Mesothelial cell of epicardium (in vitro differentiated cells): Measurements from ENCODE around the gene GCNT3. TPM values are rescaled to one million over a fixed set of nuclear protein-coding genes. Genes with fewer than 3 reads are reported as not detected.

ENCODE experiments used
- DNase-seq, 2 experiments: peaks; one replicate each; pipeline ENCODE4 v3.0.0; 2021; ENCODE audit warnings: low spot score in 2 of 2; ENCODE audit not compliant: unreplicated experiment in 2 of 2
- H3K27ac Mint-ChIP-seq: 2 replicates; pipeline ENCODE4 v1.8.0; 2021; ENCODE audit warnings: mixed read lengths
- H3K27me3 Mint-ChIP-seq: 2 replicates; pipeline ENCODE4 v1.8.0; 2021; ENCODE audit warnings: low read depth, mixed read lengths
- H3K36me3 Mint-ChIP-seq: 2 replicates; pipeline ENCODE4 v1.8.0; 2021; ENCODE audit warnings: mixed read lengths
- H3K4me1 Mint-ChIP-seq: 2 replicates; pipeline ENCODE4 v1.8.0; 2021; ENCODE audit warnings: mixed read lengths
- H3K4me3 Mint-ChIP-seq: 2 replicates; pipeline ENCODE4 v1.8.0; 2021; ENCODE audit warnings: mild to moderate bottlenecking, moderate library complexity, mixed read lengths
- H3K9me3 Mint-ChIP-seq: 2 replicates; pipeline ENCODE4 v1.8.0; 2021; ENCODE audit warnings: mixed read lengths
- total RNA-seq: library from RNA; stranded (reverse); gene quantifications from 3 replicates; pipeline ENCODE4 v1.2.1, GENCODE V29; 2021
- TF ChIP-seq, protein P1 (sequence below): fragments of 200-600 bp; sonication (generic); IDR thresholded peaks from one replicate; pipeline ENCODE4 v1.5.0; 2021; ENCODE audit warnings: antibody characterized with exemption; ENCODE audit not compliant: unreplicated experiment

The GCNT3 gene
- total RNA-seq, 1 donor from 2014 or later, result not detected

DNA sequence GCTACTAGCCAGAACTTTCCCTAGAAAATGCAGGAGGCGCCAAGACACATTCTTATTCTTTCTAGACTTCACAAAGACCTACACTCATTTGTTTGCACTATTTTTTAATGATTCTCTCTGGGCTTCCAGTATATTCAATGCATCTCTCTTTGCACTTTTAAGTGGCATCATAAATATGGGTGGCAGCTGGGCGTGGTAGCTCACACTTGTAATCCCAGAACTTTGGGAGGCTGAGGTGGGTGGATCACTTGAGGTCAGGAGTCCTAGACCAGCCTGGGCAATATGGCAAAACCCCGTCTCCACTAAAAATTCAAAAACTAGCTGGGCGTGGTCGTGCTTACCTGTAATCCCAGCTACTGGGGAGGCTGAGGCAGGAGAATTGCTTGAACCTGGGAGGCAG is 5.6 kb upstream of the GCNT3 start:
- TF ChIP-seq, protein P1, sequence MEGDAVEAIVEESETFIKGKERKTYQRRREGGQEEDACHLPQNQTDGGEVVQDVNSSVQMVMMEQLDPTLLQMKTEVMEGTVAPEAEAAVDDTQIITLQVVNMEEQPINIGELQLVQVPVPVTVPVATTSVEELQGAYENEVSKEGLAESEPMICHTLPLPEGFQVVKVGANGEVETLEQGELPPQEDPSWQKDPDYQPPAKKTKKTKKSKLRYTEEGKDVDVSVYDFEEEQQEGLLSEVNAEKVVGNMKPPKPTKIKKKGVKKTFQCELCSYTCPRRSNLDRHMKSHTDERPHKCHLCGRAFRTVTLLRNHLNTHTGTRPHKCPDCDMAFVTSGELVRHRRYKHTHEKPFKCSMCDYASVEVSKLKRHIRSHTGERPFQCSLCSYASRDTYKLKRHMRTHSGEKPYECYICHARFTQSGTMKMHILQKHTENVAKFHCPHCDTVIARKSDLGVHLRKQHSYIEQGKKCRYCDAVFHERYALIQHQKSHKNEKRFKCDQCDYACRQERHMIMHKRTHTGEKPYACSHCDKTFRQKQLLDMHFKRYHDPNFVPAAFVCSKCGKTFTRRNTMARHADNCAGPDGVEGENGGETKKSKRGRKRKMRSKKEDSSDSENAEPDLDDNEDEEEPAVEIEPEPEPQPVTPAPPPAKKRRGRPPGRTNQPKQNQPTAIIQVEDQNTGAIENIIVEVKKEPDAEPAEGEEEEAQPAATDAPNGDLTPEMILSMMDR, result no peak
- Mint-ChIP-seq H3K4me1 (no peaks in the 10 kb centered on the region), H3K9me3 (peaks cover 31% of the 10 kb centered on the region), H3K27ac (no peak overlapping the region), H3K27me3 (peaks cover 15% of the 10 kb centered on the region), H3K36me3 (no peaks in the 10 kb centered on the region), H3K4me3 (no peak overlapping the region)
- no peak for DNase-seq

DNA sequence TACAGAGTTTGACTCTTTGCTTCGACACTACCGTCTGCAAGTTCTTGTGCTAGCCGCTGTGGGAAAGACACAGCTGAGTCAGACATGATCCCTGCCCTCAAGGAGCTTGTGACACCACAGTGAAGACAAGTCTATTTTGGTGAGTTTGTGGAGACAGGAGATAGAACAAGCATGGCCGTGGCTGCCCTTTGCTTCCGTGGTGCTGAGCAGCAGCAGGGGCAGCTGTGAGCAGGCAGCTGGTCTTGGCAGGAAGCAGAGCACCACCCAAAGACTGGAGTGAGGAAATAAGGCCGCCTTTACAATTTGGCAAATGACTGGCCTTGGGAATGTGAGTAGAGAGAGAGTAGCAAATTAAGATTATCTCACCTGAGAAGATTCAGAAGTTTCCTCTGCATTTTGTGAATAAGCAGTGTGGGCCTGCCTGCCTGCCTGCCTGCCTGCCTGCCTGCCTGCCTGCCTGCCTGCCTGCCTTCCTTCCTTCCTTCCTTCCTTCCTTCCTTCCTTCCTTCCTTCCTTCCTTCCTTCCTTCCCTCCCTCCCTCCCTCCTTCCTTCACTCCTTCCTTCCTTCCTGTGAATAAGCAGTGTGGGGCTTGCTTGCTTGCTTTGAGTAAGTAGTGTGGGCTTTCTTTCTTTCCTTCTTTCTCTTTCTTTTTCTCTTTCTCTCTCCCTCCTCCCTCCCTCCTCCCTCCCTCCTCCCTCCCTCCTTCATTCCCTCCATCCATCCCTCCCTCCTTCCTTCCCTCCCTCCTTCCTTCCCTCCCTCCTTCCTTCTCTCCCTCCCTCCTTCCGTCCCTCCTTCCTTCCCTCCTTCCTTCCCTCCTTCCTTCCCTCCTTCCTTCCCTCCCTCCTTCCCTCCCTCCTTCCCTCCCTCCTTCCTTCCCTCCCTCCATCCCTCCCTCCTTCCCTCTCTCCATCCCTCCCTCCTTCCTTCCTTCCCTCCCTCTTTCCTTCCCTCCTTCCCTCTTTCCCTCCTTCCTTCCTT is 1.6 kb upstream of the GCNT3 start:
- TF ChIP-seq, protein P1, result no peak
- H3K27ac Mint-ChIP-seq, result no peak overlapping the region
- peaks cover 29% of the 10 kb centered on the region for H3K27me3 Mint-ChIP-seq
- no peak overlapping the region for H3K4me3 Mint-ChIP-seq
- no peaks in the 10 kb centered on the region for H3K36me3 Mint-ChIP-seq
- DNase-seq, result no peak
- H3K4me1 Mint-ChIP-seq, result no peaks in the 10 kb centered on the region
- H3K9me3 Mint-ChIP-seq, result no peaks in the 10 kb centered on the region

DNA sequence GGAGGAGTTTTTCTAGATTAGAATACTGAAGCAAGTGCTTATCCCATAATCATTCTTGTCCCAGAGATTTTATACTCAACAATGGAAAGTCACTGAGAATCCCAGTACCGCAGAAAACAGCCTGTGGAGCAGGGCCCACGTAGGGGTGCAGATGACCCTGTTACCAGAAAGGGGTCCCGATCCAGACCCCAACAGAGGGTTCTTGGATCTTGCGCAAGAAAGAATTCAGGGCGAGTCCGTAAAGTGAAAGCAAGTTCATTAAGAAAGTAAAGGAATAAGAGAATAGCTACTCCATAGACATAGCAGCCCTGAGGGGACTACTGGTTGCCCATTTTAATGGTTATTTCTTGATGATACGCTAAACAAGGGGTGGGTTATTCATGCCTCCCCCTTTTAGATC is 2.6 kb downstream of the GCNT3 start:
- Mint-ChIP-seq H3K27ac (no peak overlapping the region), H3K27me3 (peaks cover 39% of the 10 kb centered on the region), H3K9me3 (no peaks in the 10 kb centered on the region), H3K4me3 (no peak overlapping the region), H3K36me3 (no peaks in the 10 kb centered on the region), H3K4me1 (no peaks in the 10 kb centered on the region)
- TF ChIP-seq, protein P1, result no peak
- no peak for DNase-seq

DNA sequence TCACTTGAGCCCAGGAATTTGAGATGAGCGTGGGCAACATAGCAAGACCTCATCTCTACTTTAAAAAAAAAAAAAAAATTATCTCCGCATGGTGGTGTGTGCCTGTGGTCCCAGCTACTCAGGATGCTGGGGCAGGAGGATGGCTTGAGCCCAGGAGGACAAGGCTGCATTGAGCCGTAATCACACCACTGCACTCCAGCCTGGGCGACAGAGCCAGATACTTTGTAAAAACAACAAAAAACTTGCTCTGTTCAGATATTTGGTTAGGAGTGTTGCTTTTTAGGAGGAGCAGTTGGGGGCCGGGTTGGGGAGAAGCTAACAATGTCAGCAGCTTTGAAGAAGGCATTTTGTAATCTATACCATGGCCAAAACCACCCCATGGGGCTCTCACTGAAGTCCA is 4.1 kb downstream of the GCNT3 start:
- H3K27ac Mint-ChIP-seq, result no peak overlapping the region
- peaks cover 2% of the 10 kb centered on the region for H3K4me1 Mint-ChIP-seq
- H3K27me3 Mint-ChIP-seq, result peaks cover 39% of the 10 kb centered on the region
- no peaks in the 10 kb centered on the region for H3K36me3 Mint-ChIP-seq
- H3K9me3 Mint-ChIP-seq, result no peaks in the 10 kb centered on the region
- TF ChIP-seq, protein P1, result no peak
- no peak overlapping the region for H3K4me3 Mint-ChIP-seq
- DNase-seq, result no peak

DNA sequence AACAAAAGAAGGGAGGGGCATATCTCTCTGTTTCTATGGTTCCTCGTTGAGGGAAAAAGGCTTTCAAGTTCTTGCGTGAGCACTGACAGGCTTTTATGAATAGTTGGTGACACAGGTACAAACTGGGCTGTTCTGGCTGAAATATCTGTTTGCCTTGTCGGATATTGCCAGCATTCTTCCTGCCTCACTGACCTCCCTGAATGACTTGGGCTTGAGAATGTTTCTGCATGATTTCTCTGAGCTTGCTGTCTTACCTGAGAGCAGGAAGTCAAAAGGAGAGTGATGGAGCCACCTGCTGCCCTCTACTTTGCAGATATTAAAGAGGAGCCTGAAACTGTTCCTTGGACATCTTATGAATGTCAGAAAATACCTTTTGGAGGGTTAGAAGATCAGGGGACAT is 4.8 kb downstream of the GCNT3 start:
- H3K4me1 Mint-ChIP-seq, result peaks cover 2% of the 10 kb centered on the region
- peaks cover 37% of the 10 kb centered on the region for H3K27me3 Mint-ChIP-seq
- H3K4me3 Mint-ChIP-seq, result no peak overlapping the region
- no peak overlapping the region for H3K27ac Mint-ChIP-seq
- no peaks in the 10 kb centered on the region for H3K9me3 Mint-ChIP-seq
- TF ChIP-seq, protein P1, result no peak
- DNase-seq, result no peak
- H3K36me3 Mint-ChIP-seq, result no peaks in the 10 kb centered on the region
